ENCODE data around the gene UGT1A3.

UGT1A3 gene

DNA sequence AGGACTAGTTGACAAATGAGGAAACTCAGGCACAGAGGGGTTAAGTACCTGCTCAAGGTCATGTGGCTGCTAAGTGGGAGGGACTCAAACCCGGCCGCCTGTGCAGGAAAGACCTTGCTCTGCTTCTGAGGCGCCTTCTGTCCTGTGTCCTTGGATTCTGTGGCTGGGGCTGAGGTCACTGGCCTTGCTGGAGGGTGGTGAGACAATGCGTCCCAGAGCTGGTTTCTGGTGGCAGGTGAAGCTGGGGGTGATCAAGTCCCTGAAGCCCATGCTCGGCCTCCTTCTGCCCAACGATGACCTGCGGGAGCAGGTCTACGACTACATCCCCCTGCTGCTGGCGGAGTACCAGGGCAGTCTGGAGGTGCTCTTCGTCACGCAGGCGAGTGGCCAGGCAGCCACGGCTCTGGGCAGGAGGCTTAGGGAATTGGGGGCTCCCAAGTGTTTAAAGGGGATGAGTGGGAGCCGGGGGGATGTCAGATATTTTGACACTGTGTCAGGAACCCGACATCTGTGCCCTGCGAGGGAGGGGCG, 65.4 kb downstream of the UGT1A3 start:
- no peak for DNase-seq

DNA sequence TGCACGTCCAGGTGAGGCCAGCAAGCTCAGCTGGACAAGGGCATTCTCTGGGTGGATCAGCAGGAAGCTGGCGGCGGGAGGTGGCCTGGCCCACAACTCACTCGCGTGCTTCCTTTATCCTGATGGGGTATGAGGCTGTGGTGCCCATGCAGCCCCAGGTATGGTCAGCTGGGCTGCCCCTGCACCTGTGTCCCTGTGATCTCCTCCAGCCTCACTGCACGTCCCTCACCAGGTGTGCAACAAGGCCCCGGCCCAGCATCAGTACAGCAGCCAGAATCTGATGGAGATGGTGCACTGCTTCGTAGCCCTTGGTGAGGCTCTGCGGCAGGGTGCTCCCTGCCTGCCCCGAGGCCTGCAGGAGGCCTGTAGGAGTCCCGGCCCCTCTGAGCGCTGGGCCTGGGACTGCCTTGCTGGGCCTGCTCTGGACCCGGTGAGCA, 66.9 kb downstream of the UGT1A3 start:
- DNase-seq, result no peak

DNA sequence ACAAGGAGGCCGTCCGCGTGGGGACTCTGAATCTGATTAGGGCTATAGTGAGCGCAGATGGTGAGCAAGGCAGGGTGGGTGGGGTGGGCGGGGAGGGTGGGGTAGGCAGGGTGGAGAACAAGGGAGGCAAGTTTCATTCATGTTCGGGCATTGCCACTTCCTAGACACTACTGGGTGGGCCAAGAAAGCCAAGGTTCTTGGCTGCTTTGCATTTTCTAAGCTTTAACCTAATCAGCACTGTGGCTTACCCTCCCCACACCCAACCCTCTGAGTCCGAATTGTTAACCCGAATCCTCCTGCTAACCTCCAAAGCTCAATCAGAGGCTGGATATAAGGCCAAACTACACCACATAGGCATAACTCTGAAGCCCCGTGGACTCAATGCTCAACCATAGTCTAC, 67.4 kb downstream of the UGT1A3 start:
- DNase-seq, result peak in 1 of 56 donors; percentile 15

DNA sequence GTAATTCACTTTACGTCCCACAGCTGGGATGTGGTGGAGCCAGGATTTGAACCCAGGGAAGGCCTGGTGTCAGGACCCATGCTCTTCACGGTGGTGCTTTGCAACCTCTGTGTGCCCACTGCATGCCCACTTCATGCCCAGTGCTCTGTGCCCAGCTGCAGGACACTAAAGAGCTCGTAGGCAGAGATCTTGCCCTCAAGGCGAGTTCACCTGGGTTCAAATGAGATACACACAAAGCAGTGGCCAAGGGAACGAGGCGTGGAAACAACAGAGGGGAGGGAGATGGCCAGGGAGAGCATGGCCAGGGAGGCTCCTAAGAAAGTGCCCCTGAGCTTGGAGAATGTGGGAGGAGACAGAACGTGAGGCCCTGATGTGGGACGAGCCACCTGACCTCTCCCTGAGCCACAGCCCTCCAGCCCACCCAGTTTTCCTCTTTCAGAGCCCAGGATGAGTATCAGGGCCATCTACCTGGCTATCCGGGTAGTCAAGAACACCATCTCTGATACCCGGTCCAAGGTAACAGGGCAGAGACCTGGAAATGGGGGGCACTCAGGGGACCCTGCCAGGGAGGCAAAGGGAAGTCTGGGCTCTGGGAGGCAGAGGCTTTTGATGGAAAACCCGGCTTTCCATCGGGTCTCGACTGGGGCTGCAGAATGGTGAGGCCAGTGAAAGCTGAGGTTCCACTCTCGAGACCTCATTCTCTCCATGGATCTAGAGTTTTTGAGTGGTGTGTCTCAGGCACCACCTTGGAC, 69.7 kb downstream of the UGT1A3 start:
- DNase-seq, result no peak

DNA sequence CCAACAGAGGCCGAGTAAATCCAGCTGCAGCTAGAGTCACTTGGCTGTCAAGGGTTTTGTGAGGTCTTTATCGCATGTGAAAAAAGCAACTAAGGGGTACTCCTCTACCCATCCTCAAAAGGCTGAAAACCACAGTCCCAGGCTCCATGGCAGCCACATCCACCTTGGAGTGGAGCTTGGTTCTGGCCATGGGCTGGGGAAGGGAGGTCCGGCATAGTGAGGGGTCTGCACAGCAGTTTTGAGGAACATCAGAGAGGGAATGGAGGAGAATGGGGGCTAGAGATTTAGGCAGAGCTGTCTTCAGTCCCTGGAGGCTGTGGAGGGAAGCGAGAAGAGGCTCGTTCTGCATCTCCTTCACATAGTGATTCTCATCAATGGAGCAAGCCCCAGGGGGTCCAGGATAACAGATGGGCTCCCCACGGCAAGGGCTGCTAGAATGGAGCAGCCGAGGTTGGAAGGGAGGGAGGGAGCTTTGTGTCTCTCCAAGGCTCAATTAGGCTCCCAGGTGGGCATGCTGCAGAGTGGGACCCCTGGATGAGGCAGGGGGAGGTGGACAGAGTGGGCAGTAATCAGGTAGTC, 70.3 kb downstream of the UGT1A3 start:
- no peak for DNase-seq

DNA sequence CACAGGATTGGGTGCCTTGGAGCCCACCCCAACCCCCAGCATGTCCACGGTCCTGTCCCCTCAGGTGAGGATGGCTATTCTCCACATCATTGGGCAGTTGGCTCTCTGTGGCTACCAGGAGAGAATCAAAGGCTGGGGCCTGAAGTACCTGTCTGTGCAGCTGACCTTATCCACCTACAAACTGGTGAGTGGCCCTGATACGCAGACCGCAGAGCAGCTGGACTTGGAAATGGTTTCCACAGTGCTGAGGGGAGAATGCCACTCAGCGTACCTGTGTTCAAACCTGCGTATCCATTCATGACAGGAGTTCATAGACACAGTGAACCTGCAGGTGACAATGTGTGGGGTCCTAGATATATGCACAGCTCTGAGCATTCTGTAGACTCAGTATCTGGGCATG, 70.9 kb downstream of the UGT1A3 start:
- DNase-seq, result no peak

DNA sequence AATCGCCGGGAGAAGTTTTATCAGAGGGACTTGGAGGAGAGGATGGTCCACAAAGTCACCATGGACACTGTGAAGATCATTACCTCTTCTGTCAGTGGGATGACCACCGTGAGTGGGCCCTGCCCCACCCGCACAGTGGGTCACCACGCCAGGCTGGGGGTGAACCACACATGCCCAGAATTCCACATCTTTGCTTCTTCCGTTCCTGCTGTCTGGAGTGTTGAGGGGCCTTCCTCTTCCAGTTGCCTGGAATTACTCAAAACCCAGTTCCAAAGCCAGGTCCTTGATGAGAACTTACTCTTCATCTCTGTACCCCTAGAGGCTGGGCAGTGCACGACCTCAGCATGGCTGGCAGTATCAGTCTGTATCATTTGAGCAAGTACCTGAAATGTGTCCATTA, 71.4 kb downstream of the UGT1A3 start:
- DNase-seq, result no peak

DNA sequence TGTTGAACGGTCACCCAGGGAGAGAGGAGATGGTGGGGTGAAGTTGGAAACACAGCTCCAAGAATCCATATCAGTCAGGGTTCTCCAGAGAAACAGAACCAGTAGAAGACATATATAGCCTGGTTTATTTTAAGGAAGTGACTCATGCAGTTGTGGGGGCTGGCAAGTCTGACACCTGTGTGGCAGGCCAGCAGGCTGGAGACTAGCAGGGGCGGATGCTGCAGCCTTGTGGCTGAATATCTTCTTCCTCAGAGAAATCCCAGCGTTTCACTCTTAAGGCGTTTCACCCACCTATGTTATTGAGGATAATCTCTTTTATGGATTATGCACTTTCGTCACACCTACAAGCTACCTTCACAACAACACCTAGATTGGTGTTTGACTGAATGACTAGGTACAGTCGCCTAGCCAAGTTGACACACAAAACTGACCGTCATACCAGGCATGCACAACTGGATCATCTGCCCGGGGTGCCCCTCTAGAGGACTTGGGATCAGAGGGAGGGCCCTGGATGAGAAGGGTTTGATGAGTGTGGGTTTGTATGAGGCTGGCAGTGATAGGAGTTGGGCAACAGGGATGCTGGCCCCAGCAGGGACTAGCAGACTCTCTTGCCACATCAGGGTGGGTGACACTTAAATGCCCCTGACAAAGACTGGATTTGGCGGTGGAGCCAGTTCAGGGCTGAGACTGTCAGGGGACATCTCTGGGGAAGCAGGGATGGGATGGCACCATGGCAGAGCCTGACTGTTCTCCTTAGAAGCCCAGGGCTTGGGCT, 72.7 kb downstream of the UGT1A3 start:
- peak in 6 of 56 donors; percentile 5 to 31 (median 14) for DNase-seq

DNA sequence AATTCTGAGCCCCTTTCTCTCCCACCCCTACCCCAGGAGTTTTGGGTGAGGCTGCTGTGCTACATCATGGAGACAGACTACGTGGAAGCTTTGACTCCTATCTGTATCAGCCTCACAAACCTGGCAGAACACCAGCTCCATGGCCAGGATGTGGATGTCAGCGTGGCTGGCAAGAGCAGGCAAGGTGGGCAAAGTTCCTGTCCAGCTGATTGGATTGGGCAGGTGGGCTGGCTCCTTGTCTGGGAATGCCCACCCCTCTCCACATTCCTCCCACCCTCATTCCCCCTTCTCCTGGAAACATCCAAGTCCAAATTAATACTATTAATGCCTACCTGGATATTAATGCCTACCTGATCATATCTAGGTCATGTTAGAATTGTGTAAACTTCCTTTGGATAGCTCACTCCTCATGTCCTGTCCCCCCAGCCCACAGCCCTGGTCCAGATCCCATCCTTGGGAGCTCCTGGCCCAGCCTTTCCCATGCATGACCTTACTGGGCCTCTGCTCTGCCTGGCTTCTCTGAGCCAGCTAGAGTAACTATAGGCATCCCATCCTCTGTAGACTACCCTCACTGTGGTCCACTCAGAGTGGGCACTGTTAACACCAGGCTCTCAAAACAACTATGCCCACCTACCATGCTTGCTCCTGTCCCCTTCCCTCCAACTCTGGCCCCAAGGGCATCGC, 73.4 kb downstream of the UGT1A3 start:
- no peak for DNase-seq

DNA sequence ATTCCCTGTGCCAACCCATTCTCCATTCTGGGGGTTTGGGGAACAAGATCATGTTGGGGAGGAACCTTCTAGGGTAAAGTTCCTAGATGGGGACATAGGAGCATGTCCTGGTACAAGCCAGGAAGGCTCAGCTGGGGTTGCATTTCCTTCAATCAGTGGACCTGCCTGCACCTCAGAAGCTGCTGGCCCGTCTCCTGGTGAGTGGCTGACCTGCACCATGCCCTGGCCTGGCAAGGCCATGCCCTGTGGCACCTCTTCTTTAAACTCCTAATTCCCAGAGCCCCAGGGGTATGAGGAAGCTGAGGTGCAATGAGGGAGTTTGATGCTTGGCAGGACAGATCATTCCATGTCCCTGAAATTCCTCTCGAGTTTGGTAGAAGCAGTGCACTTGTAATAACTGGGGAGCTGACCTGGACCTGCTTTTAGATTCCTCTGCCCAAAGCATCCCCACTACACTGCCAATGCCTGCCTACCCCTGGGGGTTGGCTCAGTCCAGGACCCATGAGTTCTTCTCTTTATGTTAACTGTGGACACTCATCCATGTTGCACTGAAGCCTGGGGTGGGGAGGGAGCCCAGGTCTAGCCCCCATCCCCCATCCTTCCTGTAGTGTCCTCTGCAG, 74.6 kb downstream of the UGT1A3 start:
- no peak for DNase-seq

DNA sequence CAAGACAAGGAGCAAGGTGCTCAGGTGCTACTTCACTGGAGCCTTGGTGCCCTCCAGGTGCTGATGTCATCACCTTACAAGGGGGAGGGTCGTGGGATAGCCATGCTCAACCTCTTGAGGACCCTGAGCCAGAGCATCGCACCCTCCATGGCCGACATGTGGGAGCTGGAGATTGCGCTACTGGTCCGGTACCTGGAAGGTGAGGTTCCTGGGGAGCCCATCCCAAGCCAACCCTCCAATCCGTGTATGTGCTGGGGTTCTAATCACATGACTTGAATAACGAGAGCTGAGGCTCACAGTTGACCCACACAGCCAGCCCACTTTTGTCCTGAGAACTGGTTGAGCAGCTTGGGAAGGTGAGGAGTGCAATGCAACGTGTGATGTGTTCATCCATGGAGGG, 75.2 kb downstream of the UGT1A3 start:
- DNase-seq, result no peak

DNA sequence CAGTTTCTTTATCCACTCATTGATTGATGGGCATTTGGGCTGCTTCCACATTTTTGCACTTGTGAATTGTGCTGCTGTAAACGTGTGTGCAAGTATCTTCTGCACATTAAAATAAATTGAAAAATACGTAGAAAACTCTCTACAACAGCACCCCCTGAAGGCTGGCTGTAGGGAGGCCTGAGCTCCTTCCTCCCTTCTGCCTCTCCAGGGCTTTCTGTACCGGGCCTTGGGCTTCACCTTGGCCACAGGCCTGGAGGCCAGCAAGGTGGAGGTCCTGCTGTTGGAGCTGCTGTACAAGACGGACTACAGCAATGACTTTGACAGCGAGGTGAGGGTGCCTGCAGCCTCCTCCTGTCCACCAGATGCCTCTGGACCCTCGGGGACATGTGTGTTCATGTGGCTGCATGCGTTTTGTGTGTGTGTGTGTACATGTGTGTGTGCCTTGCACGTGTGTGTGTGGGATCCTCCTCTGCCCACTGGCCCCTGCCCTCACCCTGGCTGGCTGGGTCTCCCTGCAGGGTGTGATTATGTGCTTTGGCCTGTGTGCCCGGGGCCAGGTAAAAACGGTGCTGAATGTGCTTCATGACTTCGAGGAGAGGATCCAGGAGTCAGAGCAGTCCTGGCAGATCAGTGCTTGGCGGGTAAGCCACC, 78.5 kb downstream of the UGT1A3 start:
- DNase-seq, result no peak

DNA sequence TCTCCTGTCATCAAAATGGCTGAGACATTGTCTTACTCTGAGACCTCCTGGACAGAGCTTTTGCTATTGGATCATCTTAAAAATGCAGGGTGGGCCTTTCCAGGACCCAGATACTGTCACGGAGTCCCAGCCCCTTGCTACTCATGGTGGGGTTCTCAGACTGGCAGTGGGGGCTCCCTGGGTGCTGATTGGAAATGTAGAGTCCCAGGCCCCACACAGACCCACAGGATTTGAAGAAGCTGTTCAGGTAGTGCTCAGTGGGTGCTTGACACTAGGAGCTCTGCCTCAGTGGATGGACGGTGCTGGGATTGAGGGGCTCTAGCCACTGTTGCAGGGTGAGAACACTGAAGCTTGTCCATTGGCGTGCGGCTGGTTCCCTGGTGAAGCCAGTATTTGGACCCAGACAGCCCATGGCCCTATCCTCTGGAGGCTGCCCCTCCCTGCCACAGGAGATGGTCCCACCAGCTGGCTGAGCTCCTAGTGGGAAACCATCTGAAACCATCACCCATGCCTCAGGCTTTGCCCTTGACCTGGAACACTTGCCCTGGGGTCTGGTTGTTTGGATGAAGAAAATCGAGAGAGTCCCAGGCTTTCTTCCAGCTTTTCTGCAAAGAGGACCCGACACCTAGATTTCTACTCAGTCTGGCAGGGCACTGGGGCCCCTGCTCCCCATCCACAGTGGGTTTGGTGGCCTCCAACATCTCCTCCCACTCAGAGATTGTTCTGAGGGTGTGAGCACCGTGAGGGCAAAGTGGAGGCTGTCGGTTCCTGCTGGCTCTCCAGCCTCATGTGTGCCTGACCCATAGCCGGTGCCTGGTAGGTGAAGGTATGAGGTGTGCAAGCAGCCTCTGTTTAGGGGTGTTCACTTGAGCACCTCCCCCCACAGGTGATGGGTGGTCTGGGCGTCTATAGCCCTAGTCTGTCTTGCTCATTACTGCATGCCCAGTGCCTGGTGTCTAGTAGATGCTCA, 79.4 kb downstream of the UGT1A3 start:
- no peak for DNase-seq

DNA sequence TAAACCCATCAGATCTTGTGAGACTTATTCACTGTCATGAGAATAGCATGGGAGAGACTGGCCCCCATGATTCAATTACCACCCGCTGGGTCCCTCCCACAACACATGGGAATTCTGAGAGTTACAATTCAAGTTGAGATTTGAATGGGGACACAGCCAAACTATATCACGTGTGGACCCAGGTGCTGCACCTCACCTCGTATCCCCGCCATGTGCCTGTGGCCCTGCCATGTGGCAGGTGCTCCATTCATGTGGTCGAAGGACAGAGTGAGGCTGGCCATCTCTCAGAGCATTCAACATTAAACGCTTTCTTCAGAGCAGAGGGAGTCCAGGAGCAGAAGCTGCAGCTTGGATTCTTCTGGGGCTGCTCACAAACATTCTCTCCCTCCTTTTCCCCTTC, 81.5 kb downstream of the UGT1A3 start:
- DNase-seq, result no peak

DNA sequence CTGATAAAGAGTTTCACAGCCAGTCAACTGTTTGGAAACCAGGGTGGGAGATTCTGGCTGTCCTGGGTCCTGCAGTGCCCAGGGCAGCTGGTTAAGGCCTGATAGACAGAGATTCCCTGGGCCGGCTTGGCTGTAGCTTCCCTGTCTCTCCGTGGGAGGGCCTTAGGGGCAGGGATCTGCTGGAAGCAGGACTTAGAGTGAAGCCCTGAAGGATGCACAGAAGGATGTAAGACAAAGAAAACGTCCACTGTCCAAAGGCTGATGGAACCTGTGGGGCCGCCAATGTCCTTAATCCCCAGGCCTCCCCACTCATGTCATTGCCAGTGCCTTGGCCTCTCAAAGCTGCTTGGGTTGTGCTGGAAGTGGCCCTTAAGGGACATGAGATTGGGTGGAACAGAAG, 82.2 kb downstream of the UGT1A3 start:
- no peak for DNase-seq

DNA sequence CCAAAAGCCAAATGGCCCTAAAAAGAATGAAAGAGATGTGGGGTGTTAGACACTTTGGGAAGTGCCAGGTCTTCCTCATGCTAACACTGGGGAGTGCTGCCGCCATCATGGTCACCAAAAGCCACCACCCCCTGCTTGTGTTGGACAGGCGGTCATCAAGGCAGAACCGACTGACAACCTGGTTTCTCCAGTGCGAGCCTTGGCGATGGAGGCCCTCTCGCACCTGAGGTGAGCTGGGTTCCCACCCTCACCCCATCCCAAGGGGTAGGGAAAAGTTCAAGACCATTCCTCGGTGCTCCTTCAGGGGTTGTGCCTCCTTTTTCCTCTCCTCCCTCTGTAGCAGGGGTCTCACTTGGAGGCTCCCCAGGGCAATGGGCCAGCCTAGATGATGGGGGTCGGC, 82.9 kb downstream of the UGT1A3 start:
- DNase-seq, result no peak

DNA sequence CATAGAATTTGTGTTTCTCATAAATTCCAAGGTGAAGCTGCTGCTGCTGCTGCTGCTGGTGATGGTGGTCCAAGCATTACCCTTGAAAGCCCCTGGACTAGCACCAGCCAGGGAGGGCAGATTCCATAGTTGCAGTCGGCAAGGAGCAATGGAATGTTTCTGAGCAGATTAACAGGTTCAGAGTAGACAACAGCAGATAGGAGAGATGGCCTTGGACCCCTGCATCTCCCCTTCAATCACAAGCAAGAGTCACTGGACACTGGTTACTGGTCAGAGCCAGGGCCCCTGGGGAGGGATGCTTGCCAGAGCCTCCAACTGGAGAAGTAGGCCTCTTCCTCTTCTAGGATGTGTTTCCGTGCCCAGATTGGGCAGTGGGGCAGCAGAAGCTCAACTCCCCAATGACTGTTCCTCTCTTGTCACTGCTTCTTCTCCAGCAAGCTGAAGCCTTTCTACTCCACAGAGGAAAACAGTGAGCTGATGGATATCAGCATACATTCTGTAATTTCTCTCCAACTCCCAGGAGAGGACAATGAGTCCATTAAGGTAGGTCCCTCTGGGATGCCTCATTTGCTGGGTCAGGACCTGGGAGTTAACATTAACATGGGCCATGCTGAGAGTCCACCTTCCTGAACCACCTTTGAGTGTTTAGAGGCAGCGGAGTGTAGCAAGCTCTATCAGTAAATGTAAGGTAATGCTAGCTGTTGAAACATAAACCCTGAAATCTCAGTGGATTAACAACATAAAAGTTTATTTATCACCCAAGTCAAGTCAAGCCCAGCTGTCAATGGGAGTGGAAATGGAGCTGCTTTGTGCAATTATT, 84.6 kb downstream of the UGT1A3 start:
- no peak for DNase-seq

DNA sequence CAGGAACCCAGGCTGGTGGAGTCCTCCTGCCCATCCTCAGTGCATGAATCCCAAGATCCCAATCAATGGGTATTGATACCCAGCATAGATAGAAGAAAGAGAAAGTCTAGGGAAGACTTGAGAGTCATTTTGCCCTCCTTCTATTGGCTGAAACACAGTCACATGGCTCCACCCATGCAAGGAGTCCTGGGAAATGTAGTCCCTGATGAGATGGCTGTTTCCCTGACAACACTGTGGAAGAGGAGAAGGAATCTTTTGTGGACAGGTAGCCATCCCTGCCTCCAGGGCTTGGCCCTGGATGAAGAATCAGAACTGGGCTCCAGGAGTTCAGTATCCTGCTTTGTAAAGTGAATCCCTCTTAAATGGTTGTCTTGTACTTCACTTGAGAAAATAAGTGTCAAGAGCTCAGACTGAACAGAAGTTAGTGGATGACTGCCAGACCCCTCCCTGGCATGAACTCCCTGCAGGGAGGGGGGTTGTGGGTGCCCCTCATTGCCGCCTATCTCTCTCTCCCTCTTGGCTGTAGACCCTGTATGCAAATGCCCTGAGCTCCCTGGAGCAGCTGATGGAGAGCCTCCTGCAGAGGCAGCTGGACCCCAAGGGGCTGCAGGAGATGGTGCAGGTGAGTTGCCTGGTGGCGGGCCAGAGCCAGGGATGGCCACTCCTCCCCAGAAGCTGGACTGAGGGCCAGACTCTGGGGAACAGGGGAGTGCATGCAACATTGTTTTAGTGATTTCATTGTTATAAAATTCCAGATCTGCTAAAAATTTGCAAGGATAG, 85.4 kb downstream of the UGT1A3 start:
- DNase-seq, result no peak
